A549 (cell line): Measurements from ENCODE around the gene ADORA3. TPM values are rescaled to one million over a fixed set of nuclear protein-coding genes. Genes with fewer than 3 reads are reported as not detected.

Experiments used
- ATAC-seq, 2 experiments: fragments of 200-7000 bp in 1 of 2; fragments of >200 bp in 1 of 2; cut with Nextera tagmentation in 1 of 2; cut with Tn5 transposase in 1 of 2; 3 replicates each; pipeline versions ENCODE4 v1.8.0 to v1.9.1; 2018 to 2020; ENCODE audit warnings: mild to moderate bottlenecking in 1 of 2, moderate library complexity in 1 of 2
- CTCF ChIA-PET: fragments of 300-600 bp; sonication (Branson Sonifier 250); formaldehyde crosslinking; extraction: SDS; loops from one replicate; lab custom pipeline; 2021; ENCODE audit warnings: antibody characterized with exemption, inconsistent platforms; lab: Yijun Ruan, JAX
- POLR2A ChIA-PET: fragments of 350-600 bp; formaldehyde crosslinking; extraction: SDS; loops from one replicate; lab custom pipeline; 2021; ENCODE audit warnings: antibody characterized with exemption, inconsistent platforms; lab: Yijun Ruan, JAX
- DNase-seq, 2 experiments: peaks; one replicate each; pipeline versions ENCODE4 v3.0.0 to v3.0.0-alpha.2; 2011 to 2016; ENCODE audit warnings: low read depth in 1 of 2, low spot score in 1 of 2
- FAIRE-seq: peaks from 2 replicates; lab custom pipeline; 2011; peaks lifted over from hg19 to GRCh38; lab: Jason Lieb, UNC
- H3K27ac ChIP-seq, 2 experiments: fragments of >200 bp; sonication (Bioruptor Twin); formaldehyde crosslinking; 3 replicates each; pipeline ENCODE4 v1.5.1; 2016 to 2017
- H3K4me1 ChIP-seq: fragments of >200 bp; sonication (Bioruptor Twin); formaldehyde crosslinking; 3 replicates; pipeline ENCODE4 v1.6.1; 2016
- H3K4me2 ChIP-seq: fragments of >200 bp; sonication (Bioruptor Twin); formaldehyde crosslinking; 3 replicates; pipeline ENCODE4 v1.6.1; 2016
- H3K4me3 ChIP-seq: fragments of >200 bp; sonication (Bioruptor Twin); formaldehyde crosslinking; 3 replicates; pipeline ENCODE4 v1.5.1; 2016
- H3K9me3 ChIP-seq: fragments of >200 bp; sonication (Bioruptor Twin); formaldehyde crosslinking; 3 replicates; pipeline ENCODE4 v1.6.1; 2016
- BHLHE40 ChIP-seq: IDR thresholded peaks from 2 replicates; pipeline ENCODE4 v1.6.1; 2012; ENCODE audit warnings: low read depth, low read length, inconsistent platforms
- CBX8 ChIP-seq: fragments of 200-600 bp; sonication (generic); IDR thresholded peaks from 2 replicates; pipeline ENCODE4 v1.6.1; 2016
- CHD2 ChIP-seq: fragments of 150-350 bp; IDR thresholded peaks from 2 replicates; pipeline ENCODE4 v1.6.1; 2014; ENCODE audit warnings: low read length; ENCODE audit not compliant: partially characterized antibody
- CTCF ChIP-seq: fragments of >200 bp; sonication (Bioruptor Twin); formaldehyde crosslinking; IDR thresholded peaks from 3 replicates; pipeline ENCODE4 v1.5.1; 2016
- EHF ChIP-seq: fragments of 250-450 bp; sonication (Bioruptor Pico); IDR thresholded peaks from 2 replicates; pipeline ENCODE4 v1.5.0; 2020; ENCODE audit warnings: mild to moderate bottlenecking
- EP300 ChIP-seq, 2 experiments: fragments of >200 bp; sonication (Bioruptor Twin); formaldehyde crosslinking; IDR thresholded peaks; 2 replicates in 1 of 2; 3 replicates in 1 of 2; pipeline ENCODE4 v1.6.1; 2016 to 2017
- GATA3 ChIP-seq: IDR thresholded peaks from 2 replicates; pipeline ENCODE4 v1.6.1; 2012; ENCODE audit warnings: borderline replicate concordance
- HEYL ChIP-seq: fragments of 250-450 bp; sonication (Bioruptor Pico); IDR thresholded peaks from 2 replicates; pipeline ENCODE4 v1.8.0; 2021; ENCODE audit warnings: mild to moderate bottlenecking, moderate library complexity
- JUN ChIP-seq, 2 experiments: fragments of >200 bp; sonication (Bioruptor Twin); formaldehyde crosslinking; IDR thresholded peaks; 2 replicates in 1 of 2; 3 replicates in 1 of 2; pipeline ENCODE4 v1.6.1; 2016 to 2017
- KDM1A ChIP-seq: fragments of 200-600 bp; sonication (generic); IDR thresholded peaks from 2 replicates; pipeline ENCODE4 v1.6.1; 2016; ENCODE audit warnings: low read depth, mild to moderate bottlenecking
- MAZ ChIP-seq: fragments of 150-350 bp; IDR thresholded peaks from 2 replicates; pipeline ENCODE4 v1.6.1; 2014; ENCODE audit warnings: antibody characterized with exemption, low read depth, low read length, borderline replicate concordance
- MYC ChIP-seq: IDR thresholded peaks from 2 replicates; pipeline ENCODE4 v1.6.1; 2012; ENCODE audit warnings: mild to moderate bottlenecking, inconsistent platforms, low read length, improper control_type of control experiment, borderline replicate concordance
- PBX3 ChIP-seq: IDR thresholded peaks from 2 replicates; pipeline ENCODE4 v1.6.1; 2012
- PHF8 ChIP-seq: fragments of 200-600 bp; sonication (generic); IDR thresholded peaks from 2 replicates; pipeline ENCODE4 v1.6.1; 2016; ENCODE audit warnings: low read depth, mild to moderate bottlenecking, antibody characterized with exemption, moderate library complexity, borderline replicate concordance
- RCOR1 ChIP-seq: fragments of 150-350 bp; IDR thresholded peaks from 2 replicates; pipeline ENCODE4 v1.6.1; 2014; ENCODE audit warnings: antibody characterized with exemption, low read length, low read depth
- REST ChIP-seq: fragments of 200-600 bp; sonication (generic); IDR thresholded peaks from 2 replicates; pipeline ENCODE4 v1.6.1; 2016; ENCODE audit warnings: antibody characterized with exemption, mild to moderate bottlenecking, moderate library complexity
- RFX5 ChIP-seq: fragments of 450-650 bp; IDR thresholded peaks from 2 replicates; pipeline ENCODE4 v1.7.1; 2014; ENCODE audit warnings: antibody characterized with exemption, mild to moderate bottlenecking, moderate library complexity
- TFCP2L1 ChIP-seq: fragments of 250-450 bp; sonication (Bioruptor Pico); IDR thresholded peaks from 2 replicates; pipeline ENCODE4 v1.5.0; 2021; ENCODE audit warnings: mild to moderate bottlenecking
- ZC3H11A ChIP-seq: fragments of 450-650 bp; IDR thresholded peaks from 2 replicates; pipeline ENCODE4 v1.6.1; 2014; ENCODE audit warnings: antibody characterized with exemption, mild to moderate bottlenecking
- ZFP36 ChIP-seq: fragments of 450-650 bp; IDR thresholded peaks from 2 replicates; pipeline ENCODE4 v1.6.1; 2014; ENCODE audit warnings: borderline replicate concordance; ENCODE audit not compliant: partially characterized antibody
- WGBS: methylation state at CpG from one replicate; pipeline ENCODE4 v1.1.6; 2017; ENCODE audit errors: missing lambda C conversion rate; 5-methylcytosine and 5-hydroxymethylcytosine counted together
- polyA plus RNA-seq, 4 experiments: library from polyadenylated mRNA; depleted of rRNA in 3 of 4; stranded (reverse); fragments of >200 nt; fragmentation: RNase III in 1 of 4; extraction: RNeasy Plus Mini Kit Qiagen cat#74134 plus additional on column Dnase treatment in 1 of 4; gene quantifications; 2 replicates in 3 of 4; 3 replicates in 1 of 4; pipeline ENCODE4 v1.2.3, GENCODE V29; 2011 to 2017

Gene ADORA3
- polyA plus RNA-seq, 2 of the 4 experiments (the other 2 are of a cell fraction) = not detected

DNA sequence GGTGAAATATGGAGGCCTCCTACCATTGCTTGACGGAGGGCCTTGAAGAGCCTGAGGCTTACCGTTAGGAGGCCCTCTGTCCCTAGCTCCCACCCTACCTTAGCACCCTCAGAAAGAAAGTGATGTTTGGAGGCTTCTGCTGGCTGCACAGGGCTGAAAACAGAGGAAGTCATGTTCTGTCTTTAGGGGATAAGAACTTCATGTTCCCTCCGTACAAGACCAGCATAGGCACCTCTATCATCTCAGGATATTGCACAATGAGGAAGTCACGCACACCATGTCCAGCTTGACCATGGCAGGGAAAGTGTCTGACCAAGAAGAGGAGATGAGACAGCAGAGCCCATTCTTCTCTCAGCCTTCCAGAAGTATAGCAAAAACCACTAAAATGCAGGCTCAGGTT lies 13.8 kb downstream of the ADORA3 start:
- CTCF ChIA-PET = interaction anchor here (1.7 to 4.0 kb wide), 2 partner anchors 8 to 19 kb away, joined by 6 to 19 read pairs; no protein-coding TSS in a partner anchor
- FAIRE-seq = no peak

DNA sequence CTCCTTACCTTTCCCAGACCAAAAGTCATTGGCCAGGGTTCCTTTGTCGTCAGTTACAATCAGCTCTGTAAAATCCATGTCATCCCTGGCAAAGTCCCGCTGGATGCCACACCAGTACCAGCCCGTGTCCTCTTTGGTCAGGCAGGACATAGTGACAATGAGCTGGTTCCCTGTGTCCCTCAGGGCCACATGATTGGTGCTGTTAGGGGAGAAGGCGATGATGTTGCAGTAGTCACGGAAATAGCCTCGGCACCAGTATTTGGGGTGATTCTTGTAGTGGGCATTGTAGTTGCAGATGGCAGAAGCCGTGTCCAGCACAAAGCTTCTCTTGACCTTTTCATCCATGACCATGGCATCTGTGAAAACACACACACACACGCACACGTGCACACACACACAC lies 14.8 kb downstream of the ADORA3 start:
- 63% methylated on average over 7 of the region's 9 CpGs for WGBS
- CTCF ChIA-PET = interaction anchor here (4.0 kb wide), 1 partner anchor 19 kb away, joined by 19 read pairs; no protein-coding TSS in a partner anchor
- H3K4me2 ChIP-seq = no peak overlapping the region
- no peaks in the 10 kb centered on the region for H3K9me3 ChIP-seq
- H3K4me3 ChIP-seq = no peak overlapping the region
- FAIRE-seq = no peak
- DNase-seq = no peak
- POLR2A ChIA-PET = no interaction called here
- no peak for ATAC-seq
- TF ChIP-seq KDM1A (no peak), ZFP36 (no peak), PBX3 (no peak), RCOR1 (no peak), RFX5 (no peak), TFCP2L1 (CRISPR knock-in tag) (no peak), PHF8 (no peak), REST (no peak), BHLHE40 (no peak), MYC (no peak), CBX8 (no peak), JUN (IDR thresholded peaks at IDR 0.05) (no peak), CHD2 (no peak), CTCF (no peak), EHF (CRISPR knock-in tag) (no peak), EP300 (IDR thresholded peaks at IDR 0.05) (no peak), MAZ (no peak), HEYL (CRISPR knock-in tag) (no peak)
- H3K27ac ChIP-seq = no peak overlapping the region
- no peaks in the 10 kb centered on the region for H3K4me1 ChIP-seq

More for the DNA sequence above, 13.8 kb downstream of the ADORA3 start:
- Histone ChIP-seq H3K27ac (no peak overlapping the region), H3K4me3 (no peak overlapping the region), H3K4me1 (no peaks in the 10 kb centered on the region), H3K9me3 (no peaks in the 10 kb centered on the region), H3K4me2 (no peak overlapping the region)
- POLR2A ChIA-PET = no interaction called here
- ATAC-seq (no peak), DNase-seq (no peak)
- TF ChIP-seq ZC3H11A (no peak), BHLHE40 (no peak), GATA3 (no peak)
- TF ChIP-seq, all 56 proteins: peak for 0
- 77% methylated on average over 3 of the region's 4 CpGs for WGBS
